Kidney epithelial cell (primary cell): ENCODE data around the gene OPRD1. TPM values are rescaled to one million over a fixed set of nuclear protein-coding genes. Genes with fewer than 3 reads are reported as not detected.
A peak's percentile ranks its signal among the peaks of the same experiment; 100 is the strongest.

ENCODE experiments used
- DNase-seq: peaks from one replicate; pipeline ENCODE4 v3.0.0-alpha.2; 2010; ENCODE audit warnings: low read depth
- H3K27me3 ChIP-seq: 2 replicates; pipeline ENCODE4 v1.6.0; 2011; ENCODE audit warnings: low read length; ENCODE audit not compliant: control insufficient read depth, insufficient read depth
- H3K36me3 ChIP-seq: 2 replicates; pipeline ENCODE4 v1.5.1; 2011; ENCODE audit warnings: low read length; ENCODE audit not compliant: control insufficient read depth, insufficient read depth
- H3K4me3 ChIP-seq: 2 replicates; pipeline ENCODE4 v1.5.1; 2011; ENCODE audit warnings: low read depth, mild to moderate bottlenecking, control low read depth, low read length
- CTCF ChIP-seq: IDR thresholded peaks from 2 replicates; pipeline ENCODE4 v1.5.1; 2011; ENCODE audit warnings: mild to moderate bottlenecking, moderate library complexity, low read length, control low read depth, inconsistent platforms; ENCODE audit not compliant: insufficient read depth, poor library complexity, severe bottlenecking
- total RNA-seq: library from RNA; depleted of rRNA; stranded (reverse); fragments of >200 nt; gene quantifications from 2 replicates; pipeline ENCODE4 v1.2.3, GENCODE V29; 2015

OPRD1 gene
- total RNA-seq, 1 donor from 2014 or later = 0.21 TPM

- Histone ChIP-seq H3K27me3 (no peaks in the 10 kb centered on the region), H3K4me3 (peak overlapping the region; percentile 49), H3K36me3 (no peaks in the 10 kb centered on the region)
- no peak for TF ChIP-seq CTCF
- DNase-seq = no peak
Measured at GRCh38 chr1:28915031-28915895, 103.3 kb downstream of the OPRD1 start.

GRCh38 chr1:28917757-28918118 is 105.8 kb downstream of the OPRD1 start:
- Histone ChIP-seq H3K4me3 (no peak overlapping the region), H3K27me3 (no peaks in the 10 kb centered on the region), H3K36me3 (no peaks in the 10 kb centered on the region)
- no peak for DNase-seq
- TF ChIP-seq CTCF = no peak

Other genes starting within 250 kb of the OPRD1 start
- 9.6 and 13.5 TPM in 2 replicates for gene RAB42, start 219.9 kb upstream of the OPRD1 start, total RNA-seq
- gene TAF12, start 169.1 kb upstream of the OPRD1 start, total RNA-seq = 22.4 and 24.6 TPM in 2 replicates
- gene RNU11, start 163.6 kb upstream of the OPRD1 start, total RNA-seq = not detected in 2 replicates
- gene GMEB1, start 143.4 kb upstream of the OPRD1 start, total RNA-seq = 9.9 and 11.8 TPM in 2 replicates
- gene YTHDF2, start 75.2 kb upstream of the OPRD1 start, total RNA-seq = 114 and 131 TPM in 2 replicates
- 40.5 and 40.7 TPM in 2 replicates for gene EPB41, start 102.4 kb downstream of the OPRD1 start, total RNA-seq